Stimulated activated effector memory CD8-positive, alpha-beta T cell treated with anti-CD3 and anti-CD28 coated beads, Interleukin-12 subunit alpha, Interleukin-12 subunit beta, amount 100 ng/mL, for 72 hours (primary cell): ENCODE results near the gene EXD1.
"Not testable (repeated sequence)": the region's sequence is repeated elsewhere in the genome, so short reads cannot be mapped to it uniquely, and the experiment has no call there.

Experiments
- ATAC-seq: fragments of 150-1000 bp; cut with Tn5 transposase; 2 replicates; pipeline ENCODE4 v1.10.0; 2021
- DNase-seq, 2 donors: peaks; one replicate each; pipeline ENCODE4 v3.0.0; 2021 to 2022; ENCODE audit warnings: low spot score in 2 of 2
- H3K27ac Mint-ChIP-seq: one replicate; pipeline ENCODE4 v1.8.0; 2022; ENCODE audit warnings: mild to moderate bottlenecking, mixed read lengths
- H3K36me3 Mint-ChIP-seq: one replicate; pipeline ENCODE4 v1.8.0; 2022; ENCODE audit warnings: mild to moderate bottlenecking, mixed read lengths
- H3K4me1 Mint-ChIP-seq: one replicate; pipeline ENCODE4 v1.8.0; 2022; ENCODE audit warnings: mixed read lengths
- H3K4me3 Mint-ChIP-seq: one replicate; pipeline ENCODE4 v1.8.0; 2022; ENCODE audit warnings: mild to moderate bottlenecking, mixed read lengths
- H3K9me3 Mint-ChIP-seq: one replicate; pipeline ENCODE4 v1.8.0; 2022; ENCODE audit warnings: mixed read lengths

Gene EXD1

DNA sequence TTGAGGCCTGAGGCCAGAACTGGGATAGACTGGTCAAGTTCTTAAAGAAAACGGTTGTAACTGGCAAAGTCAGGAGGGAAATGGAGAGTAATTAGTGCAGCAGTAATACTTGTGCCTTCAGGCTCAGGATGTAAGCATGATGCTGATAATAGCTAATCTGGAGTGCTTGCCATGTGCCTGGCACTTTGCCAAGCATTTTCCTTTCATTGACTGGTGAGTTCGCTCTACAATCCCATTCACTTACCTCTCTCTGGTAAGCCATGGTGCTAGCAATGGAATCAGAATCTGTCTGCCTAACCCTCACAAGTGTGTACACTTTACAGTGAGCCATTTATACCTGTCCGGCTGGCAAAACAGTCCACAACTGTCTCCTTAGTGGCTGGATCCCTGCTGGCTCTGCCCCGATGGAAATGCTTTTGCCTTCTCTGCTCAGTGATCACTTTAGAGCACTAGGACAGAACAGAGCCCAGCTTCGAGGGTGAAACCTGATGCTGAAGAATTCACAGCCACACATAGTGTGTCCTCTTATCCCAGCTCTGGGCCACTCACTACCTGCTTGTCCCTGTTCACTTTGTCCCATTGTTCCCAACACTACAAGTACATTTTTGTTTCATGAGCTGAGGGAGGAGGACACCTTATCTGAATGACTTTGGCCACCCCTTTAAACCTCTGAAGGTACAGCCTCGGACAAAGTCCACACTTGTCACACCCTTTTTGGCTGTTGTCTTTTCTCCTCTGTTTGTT, 10.8 kb upstream of the EXD1 start:
- H3K4me1 Mint-ChIP-seq, result no peaks in the 10 kb centered on the region
- ATAC-seq, result no peak
- H3K4me3 Mint-ChIP-seq, result no peak overlapping the region
- DNase-seq, result no peak
- no peaks in the 10 kb centered on the region for H3K9me3 Mint-ChIP-seq
- no peak overlapping the region for H3K27ac Mint-ChIP-seq
- H3K36me3 Mint-ChIP-seq, result peaks cover 32% of the 10 kb centered on the region

DNA sequence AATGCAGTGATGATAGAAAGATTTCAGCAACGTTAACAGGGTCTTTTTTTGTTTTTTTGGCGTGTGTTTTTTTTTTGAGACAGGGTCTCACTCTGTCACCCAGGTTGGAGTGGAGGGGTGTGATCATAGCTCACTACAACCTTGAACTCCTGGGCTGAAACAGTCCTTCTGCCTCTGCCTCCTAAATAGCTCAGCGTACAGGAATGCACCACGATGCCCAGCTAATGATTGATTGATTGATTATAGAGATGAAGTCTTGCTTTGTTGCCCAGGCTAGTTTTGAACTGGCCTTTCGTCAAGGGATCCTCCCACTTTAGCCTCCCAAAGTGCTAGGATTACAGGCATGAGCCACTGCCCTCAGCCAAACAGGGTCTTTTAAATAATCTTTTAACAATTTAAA, 7.5 kb upstream of the EXD1 start:
- H3K9me3 Mint-ChIP-seq, result no peaks in the 10 kb centered on the region
- no peak for ATAC-seq
- no peak for DNase-seq
- no peaks in the 10 kb centered on the region for H3K4me1 Mint-ChIP-seq
- H3K27ac Mint-ChIP-seq, result no peak overlapping the region
- peaks cover 5% of the 10 kb centered on the region for H3K36me3 Mint-ChIP-seq
- H3K4me3 Mint-ChIP-seq, result no peak overlapping the region

DNA sequence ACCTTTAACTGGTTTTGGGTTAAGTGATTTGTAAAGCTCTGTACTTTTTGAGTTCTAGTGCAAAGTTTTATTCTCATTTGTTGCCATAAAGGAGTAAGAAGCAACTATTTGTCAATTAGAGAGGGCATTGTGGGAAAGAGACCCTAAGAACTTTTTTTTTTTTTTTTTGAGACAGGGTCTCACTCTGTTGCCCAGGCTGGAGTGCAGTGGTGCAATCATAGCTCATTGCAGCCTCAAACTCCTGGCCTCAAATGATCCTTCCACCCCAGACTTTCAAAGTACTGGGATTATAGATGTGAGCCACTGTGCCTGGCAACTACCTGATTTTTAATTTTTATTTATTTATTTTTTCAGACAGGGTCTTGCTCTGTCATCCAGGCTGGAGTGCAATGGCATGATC, 5.4 kb upstream of the EXD1 start:
- H3K4me1 Mint-ChIP-seq, result peaks cover 6% of the 10 kb centered on the region
- peaks cover 10% of the 10 kb centered on the region for H3K36me3 Mint-ChIP-seq
- no peak overlapping the region for H3K27ac Mint-ChIP-seq
- no peak for ATAC-seq
- no peaks in the 10 kb centered on the region for H3K9me3 Mint-ChIP-seq
- no peak for DNase-seq
- H3K4me3 Mint-ChIP-seq, result no peak overlapping the region

DNA sequence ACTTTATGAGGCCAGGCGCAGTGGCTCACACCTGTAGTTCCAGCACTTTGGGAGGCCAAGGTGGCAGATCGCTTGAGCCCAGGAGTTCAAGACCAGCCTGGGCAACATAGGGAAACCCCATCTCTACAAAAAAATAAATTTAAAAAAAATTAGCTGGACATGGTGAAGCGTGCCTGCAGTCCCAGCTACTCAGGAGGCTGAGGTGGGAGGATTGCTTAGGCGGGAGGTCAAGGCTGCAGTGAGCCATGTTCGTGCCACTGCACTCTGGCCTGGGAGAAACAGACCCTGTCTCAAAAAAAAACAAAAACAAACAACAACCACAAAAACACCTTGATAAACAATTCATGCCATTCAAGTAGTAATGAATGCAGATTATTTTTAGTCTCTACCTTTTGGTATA, 4.7 kb upstream of the EXD1 start:
- not testable (repeated sequence) for ATAC-seq, H3K36me3 Mint-ChIP-seq, H3K27ac Mint-ChIP-seq, H3K9me3 Mint-ChIP-seq, H3K4me3 Mint-ChIP-seq, DNase-seq, H3K4me1 Mint-ChIP-seq

DNA sequence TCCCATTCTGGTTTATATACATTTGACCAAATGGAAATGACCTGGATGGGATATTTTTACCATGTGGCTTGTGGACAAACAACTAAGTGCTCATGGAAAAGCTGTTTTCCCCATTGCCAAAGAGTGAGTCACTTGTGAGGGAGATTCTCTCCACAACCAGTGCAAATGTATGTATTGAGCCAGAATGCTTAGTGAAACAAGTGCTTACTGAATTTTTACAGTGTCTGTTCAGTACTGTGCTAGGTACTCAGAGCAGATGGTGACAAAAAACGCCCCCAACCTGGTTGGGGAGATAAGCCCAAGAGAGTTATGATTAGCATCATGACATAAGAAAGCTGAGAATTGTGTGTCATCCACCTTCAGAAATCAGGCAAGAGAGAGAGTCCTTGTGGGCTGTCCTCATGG, 2.8 kb upstream of the EXD1 start:
- Mint-ChIP-seq H3K36me3 (peaks cover 10% of the 10 kb centered on the region), H3K4me1 (peaks cover 6% of the 10 kb centered on the region), H3K9me3 (no peaks in the 10 kb centered on the region), H3K27ac (peak overlapping the region; percentile 24), H3K4me3 (no peak overlapping the region)
- ATAC-seq (no peak), DNase-seq (no peak)

DNA sequence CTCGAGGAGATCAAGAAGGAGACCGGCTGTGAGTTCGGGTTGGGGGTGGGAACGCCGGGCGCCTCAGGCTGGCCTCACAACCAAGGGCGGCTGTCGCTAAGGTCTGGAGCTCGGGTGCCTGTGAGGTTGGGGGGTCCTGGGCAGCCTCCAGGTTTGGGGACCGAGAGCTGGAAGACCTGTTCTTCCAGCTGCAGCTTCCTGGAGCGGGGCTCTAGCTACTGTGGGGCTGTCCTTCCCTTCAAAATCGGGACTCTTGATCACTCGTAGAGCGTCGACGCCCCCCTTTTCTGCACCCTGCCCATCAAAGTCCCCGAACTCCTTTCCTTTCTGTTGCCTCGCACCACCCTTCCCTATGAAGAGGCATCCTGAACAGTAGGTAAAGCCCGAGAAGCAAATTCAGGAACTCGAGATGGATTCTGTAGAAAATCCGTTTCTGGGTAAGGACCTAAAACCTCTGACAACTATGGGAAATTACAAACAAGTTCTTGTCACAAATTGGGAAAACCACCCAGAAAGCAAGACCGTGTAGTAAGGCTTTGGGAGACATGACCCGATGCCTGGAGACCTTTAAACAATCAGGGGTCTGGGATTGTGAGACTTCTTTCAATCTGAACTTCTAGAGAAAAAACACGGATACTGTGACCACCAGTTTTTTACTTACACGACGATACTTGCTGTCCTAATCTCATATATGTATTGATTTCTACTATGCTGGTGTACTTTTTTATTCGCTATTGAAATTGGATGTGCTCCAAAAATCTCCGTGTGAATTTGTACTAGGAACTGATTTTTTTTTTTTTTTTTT, 1.1 kb upstream of the EXD1 start:
- DNase-seq, result no peak
- peaks cover 6% of the 10 kb centered on the region for H3K4me1 Mint-ChIP-seq

DNA sequence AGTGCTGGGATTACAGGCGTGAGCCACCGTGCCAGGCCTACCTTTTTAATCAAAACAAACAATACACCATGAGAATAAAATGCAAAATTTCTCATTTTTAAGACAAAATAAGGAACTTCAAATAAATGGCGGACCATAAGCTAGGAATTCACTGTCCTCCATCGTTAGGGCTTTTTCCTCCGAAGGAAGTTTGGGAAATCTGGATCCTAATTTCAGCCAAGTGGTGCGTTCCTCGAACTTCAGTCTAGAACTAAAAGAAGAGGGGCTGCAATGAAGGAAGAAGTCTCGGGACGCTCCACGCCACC, 260 bp downstream of the EXD1 start:
- DNase-seq (no peak), ATAC-seq (no peak)
- Mint-ChIP-seq H3K27ac (peak overlapping the region; percentile 92), H3K4me1 (peaks cover 6% of the 10 kb centered on the region), H3K4me3 (peak overlapping the region; percentile 89), H3K9me3 (no peaks in the 10 kb centered on the region), H3K36me3 (peaks cover 10% of the 10 kb centered on the region)

More for the DNA sequence above, 1.1 kb upstream of the EXD1 start:
- peaks cover 10% of the 10 kb centered on the region for H3K36me3 Mint-ChIP-seq
- ATAC-seq, result peak; percentile 75
- H3K4me3 Mint-ChIP-seq, result peak overlapping the region; percentile 89
- peak overlapping the region; percentile 92 for H3K27ac Mint-ChIP-seq
- no peaks in the 10 kb centered on the region for H3K9me3 Mint-ChIP-seq

DNA sequence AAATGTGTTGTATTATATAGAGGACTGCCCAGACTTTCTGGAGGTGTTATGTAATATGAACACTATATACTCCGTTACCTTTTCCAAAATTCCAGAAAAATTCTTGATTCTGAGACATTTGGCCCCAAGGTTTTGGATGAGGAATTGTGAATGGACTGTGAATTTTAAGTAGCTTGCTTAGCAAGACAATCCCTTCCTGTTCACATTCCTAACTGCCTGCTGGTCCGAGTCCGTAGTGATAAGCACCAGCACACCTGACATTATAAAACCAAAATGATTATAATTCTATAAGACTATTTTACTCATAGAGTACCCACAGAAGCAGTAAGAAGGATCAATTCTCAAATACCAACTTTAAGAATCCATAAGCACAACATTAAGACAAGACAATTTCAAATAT, 11.2 kb downstream of the EXD1 start:
- Mint-ChIP-seq H3K4me1 (no peaks in the 10 kb centered on the region), H3K4me3 (no peak overlapping the region), H3K36me3 (no peaks in the 10 kb centered on the region), H3K9me3 (no peaks in the 10 kb centered on the region), H3K27ac (no peak overlapping the region)
- DNase-seq, result no peak
- ATAC-seq, result no peak

DNA sequence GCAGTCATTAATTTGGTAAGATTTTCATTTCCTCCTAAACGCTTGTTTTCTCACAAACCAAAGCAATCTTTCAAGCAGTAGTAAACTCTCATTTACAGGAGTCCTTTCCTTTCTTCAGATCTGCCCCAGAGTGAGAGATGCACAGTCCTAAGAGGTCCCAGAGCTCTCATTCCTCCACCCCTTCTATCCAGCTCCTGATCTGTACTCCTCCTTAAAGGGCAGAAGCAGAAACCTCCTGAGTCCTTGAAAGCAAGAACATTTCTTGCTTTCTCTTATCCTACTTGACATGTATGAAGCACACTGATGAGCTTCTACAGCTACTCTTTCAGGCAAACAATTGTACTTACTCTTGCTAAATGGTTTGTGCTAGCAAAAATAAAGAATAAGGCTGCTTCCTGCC, 11.7 kb downstream of the EXD1 start:
- Mint-ChIP-seq H3K27ac (no peak overlapping the region), H3K36me3 (no peaks in the 10 kb centered on the region), H3K9me3 (no peaks in the 10 kb centered on the region), H3K4me3 (no peak overlapping the region), H3K4me1 (no peaks in the 10 kb centered on the region)
- no peak for ATAC-seq
- no peak for DNase-seq

DNA sequence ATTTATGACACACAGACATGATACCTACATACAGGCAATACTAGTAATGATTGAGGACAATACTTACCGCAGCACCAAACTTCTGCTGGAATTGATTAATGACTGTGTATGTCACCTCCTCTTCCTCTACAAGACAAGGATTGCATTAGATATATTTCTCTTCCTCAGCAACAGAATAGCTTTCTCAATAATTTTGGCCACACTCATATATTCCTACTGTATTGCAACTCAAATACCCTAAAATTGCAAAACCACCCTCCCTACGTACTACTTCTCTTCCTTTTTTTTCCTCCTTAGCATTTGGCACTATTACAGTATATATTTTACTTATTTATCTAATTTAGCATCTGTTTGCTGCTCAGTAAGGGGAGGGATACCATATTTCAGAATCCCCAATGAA, 14.8 kb downstream of the EXD1 start:
- Mint-ChIP-seq H3K4me1 (no peaks in the 10 kb centered on the region), H3K36me3 (no peaks in the 10 kb centered on the region), H3K27ac (no peak overlapping the region), H3K9me3 (no peaks in the 10 kb centered on the region), H3K4me3 (no peak overlapping the region)
- DNase-seq, result no peak
- no peak for ATAC-seq

DNA sequence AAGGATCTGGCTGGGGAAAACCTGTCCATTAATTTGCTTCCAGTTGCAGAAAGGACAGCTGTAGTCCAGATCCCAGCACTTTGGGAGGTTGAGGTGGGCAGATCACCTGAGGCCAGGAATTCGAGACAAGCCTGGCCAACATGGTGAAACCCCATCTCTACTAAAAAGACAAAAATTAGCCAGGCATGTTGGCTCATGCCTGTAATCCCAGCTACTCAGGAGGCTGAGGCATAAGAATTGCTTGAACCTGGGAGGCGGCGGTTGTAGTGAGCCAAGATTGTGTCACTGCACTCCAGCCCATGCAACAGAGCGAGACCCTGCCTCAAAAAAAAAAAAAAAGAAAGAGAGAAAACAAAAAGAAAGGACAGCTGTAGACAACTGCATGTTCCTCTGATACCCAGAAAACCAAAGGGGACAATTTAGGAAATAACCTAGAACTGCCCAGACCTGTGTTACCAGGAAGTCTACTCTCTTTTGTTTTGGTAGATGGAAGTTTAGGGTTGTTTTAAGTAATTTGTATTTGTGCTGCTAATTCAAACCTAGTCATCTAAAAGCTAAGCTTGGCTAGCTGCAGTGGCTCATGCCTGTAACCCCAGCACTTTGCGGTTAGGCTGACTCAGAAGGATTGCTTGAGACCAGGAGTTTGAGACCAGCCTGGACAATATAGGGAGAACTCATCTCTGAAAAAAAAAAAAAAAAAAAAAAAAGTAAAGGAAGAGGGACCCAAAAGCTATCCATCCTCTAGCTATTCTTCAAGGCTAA, 22.7 kb downstream of the EXD1 start:
- Mint-ChIP-seq H3K4me3 (no peak overlapping the region), H3K27ac (no peak overlapping the region), H3K36me3 (no peaks in the 10 kb centered on the region), H3K9me3 (no peaks in the 10 kb centered on the region), H3K4me1 (no peaks in the 10 kb centered on the region)
- no peak for DNase-seq
- ATAC-seq, result no peak

DNA sequence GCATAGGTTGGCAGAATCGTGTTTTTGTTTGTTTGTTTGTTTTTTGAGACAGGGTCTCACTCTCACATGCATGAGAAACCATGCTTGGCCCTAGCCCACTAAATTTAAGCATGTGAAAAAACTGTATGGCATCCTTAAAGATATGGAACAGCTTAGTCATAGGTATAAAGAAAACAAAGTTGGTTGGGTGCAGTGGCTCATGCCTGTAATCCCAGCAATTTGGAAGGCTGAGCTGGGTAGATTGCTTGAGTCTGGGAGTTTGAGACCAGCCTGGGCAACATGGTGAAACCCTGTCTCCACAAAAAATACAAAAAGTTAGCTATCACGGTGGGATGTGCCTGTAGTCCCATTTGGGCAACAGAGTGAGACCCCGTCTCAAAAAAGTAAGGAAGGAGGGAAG, 25.2 kb downstream of the EXD1 start:
- no peak overlapping the region for H3K27ac Mint-ChIP-seq
- DNase-seq, result no peak
- no peaks in the 10 kb centered on the region for H3K4me1 Mint-ChIP-seq
- ATAC-seq, result no peak
- H3K9me3 Mint-ChIP-seq, result no peaks in the 10 kb centered on the region
- H3K4me3 Mint-ChIP-seq, result no peak overlapping the region
- no peaks in the 10 kb centered on the region for H3K36me3 Mint-ChIP-seq

DNA sequence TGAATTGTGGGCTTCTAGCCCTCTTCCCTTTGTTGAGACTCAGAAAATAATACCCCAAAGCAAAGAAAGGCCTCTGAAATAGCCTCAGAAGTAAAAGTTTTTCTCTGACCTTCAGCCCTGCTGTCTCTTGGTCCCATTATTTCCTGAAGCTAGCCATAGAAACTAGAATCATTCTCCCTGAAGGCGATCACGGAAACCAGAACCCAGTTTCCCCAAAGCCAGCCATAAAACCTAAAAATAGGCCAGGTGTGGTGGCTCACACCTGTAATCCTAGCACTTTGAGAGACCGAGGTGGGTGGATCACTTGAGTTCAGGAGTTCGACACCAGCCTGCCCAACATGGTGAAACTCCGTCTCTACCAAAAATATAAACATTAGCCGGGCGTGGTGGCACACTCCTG, 27.2 kb downstream of the EXD1 start:
- no peaks in the 10 kb centered on the region for H3K36me3 Mint-ChIP-seq
- no peaks in the 10 kb centered on the region for H3K9me3 Mint-ChIP-seq
- no peaks in the 10 kb centered on the region for H3K4me1 Mint-ChIP-seq
- H3K4me3 Mint-ChIP-seq, result no peak overlapping the region
- no peak for DNase-seq
- no peak for ATAC-seq
- H3K27ac Mint-ChIP-seq, result no peak overlapping the region

DNA sequence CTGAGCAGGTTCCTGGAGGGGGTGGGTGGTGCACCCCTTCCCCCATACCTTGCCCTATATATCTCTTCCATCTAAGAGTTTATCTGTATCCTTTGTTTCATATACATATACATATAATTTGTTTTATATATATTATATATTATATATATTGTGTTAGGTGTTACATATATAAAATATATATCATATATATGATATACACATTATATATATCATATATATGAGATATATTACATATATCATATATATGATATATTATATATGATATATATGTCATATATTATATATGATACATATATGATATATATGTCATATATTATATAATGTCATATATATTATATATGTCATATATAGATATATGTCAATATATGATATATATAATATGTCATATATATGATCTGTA, 31.1 kb downstream of the EXD1 start:
- no peaks in the 10 kb centered on the region for H3K9me3 Mint-ChIP-seq
- H3K4me1 Mint-ChIP-seq, result no peaks in the 10 kb centered on the region
- H3K4me3 Mint-ChIP-seq, result no peak overlapping the region
- DNase-seq (no peak), ATAC-seq (no peak)
- H3K27ac Mint-ChIP-seq, result no peak overlapping the region
- H3K36me3 Mint-ChIP-seq, result no peaks in the 10 kb centered on the region

DNA sequence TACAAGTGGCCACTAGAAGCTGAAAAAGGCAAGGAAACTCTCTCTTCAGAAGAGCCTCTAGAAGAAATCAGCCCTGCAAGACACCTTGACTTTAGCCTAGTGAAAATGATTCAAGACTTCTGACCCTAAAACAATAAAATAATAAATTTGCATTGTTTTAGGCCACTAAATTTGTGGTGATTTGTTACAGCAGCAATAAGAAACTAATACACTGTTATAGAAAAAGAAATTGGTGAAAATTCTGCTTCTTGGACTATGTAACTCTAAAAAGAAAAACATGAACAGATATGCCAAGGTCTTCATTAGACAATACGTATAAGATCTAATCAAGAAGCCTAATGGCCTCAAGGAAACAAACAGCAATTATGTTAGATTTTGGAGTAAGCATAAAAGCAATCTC, 36.1 kb downstream of the EXD1 start:
- no peak overlapping the region for H3K4me3 Mint-ChIP-seq
- no peak for DNase-seq
- no peaks in the 10 kb centered on the region for H3K36me3 Mint-ChIP-seq
- no peak overlapping the region for H3K27ac Mint-ChIP-seq
- no peaks in the 10 kb centered on the region for H3K4me1 Mint-ChIP-seq
- no peaks in the 10 kb centered on the region for H3K9me3 Mint-ChIP-seq
- ATAC-seq, result no peak

DNA sequence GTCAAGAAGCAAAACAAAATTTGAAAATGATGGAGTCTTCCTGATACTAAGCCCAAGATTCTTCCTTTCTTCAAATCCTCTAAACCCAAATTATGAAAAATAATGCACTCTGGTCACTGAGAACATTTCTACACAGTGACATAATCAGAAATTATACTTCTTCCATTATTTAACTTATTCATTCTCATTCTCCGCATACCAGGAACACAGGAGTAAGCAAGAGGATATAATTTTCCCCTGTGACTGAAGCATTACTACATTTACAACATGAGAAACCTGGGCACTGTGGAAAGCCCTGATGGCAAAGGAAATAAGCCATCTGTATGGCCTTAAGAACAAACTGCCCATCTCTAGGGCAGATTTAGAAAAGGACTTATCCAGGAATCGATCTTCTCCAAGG, 47.0 kb downstream of the EXD1 start:
- Mint-ChIP-seq H3K36me3 (no peaks in the 10 kb centered on the region), H3K27ac (no peak overlapping the region), H3K4me1 (no peaks in the 10 kb centered on the region), H3K9me3 (no peaks in the 10 kb centered on the region), H3K4me3 (no peak overlapping the region)
- ATAC-seq (no peak), DNase-seq (no peak)
